Mesothelial cell of epicardium (in vitro differentiated cells): ENCODE measurements around the gene LCA5L. TPM values are rescaled to one million over a fixed set of nuclear protein-coding genes. Genes with fewer than 3 reads are reported as not detected.
"Not testable (repeated sequence)": the region's sequence is repeated elsewhere in the genome, so short reads cannot be mapped to it uniquely, and the experiment has no call there.

Source experiments
- DNase-seq, 2 experiments: peaks; one replicate each; pipeline ENCODE4 v3.0.0; 2021; ENCODE audit warnings: low spot score in 2 of 2; ENCODE audit not compliant: unreplicated experiment in 2 of 2
- H3K27ac Mint-ChIP-seq: 2 replicates; pipeline ENCODE4 v1.8.0; 2021; ENCODE audit warnings: mixed read lengths
- H3K27me3 Mint-ChIP-seq: 2 replicates; pipeline ENCODE4 v1.8.0; 2021; ENCODE audit warnings: low read depth, mixed read lengths
- H3K36me3 Mint-ChIP-seq: 2 replicates; pipeline ENCODE4 v1.8.0; 2021; ENCODE audit warnings: mixed read lengths
- H3K4me1 Mint-ChIP-seq: 2 replicates; pipeline ENCODE4 v1.8.0; 2021; ENCODE audit warnings: mixed read lengths
- H3K4me3 Mint-ChIP-seq: 2 replicates; pipeline ENCODE4 v1.8.0; 2021; ENCODE audit warnings: mild to moderate bottlenecking, moderate library complexity, mixed read lengths
- H3K9me3 Mint-ChIP-seq: 2 replicates; pipeline ENCODE4 v1.8.0; 2021; ENCODE audit warnings: mixed read lengths
- CTCF ChIP-seq: fragments of 200-600 bp; sonication (generic); IDR thresholded peaks from one replicate; pipeline ENCODE4 v1.5.0; 2021; ENCODE audit warnings: antibody characterized with exemption; ENCODE audit not compliant: unreplicated experiment
- total RNA-seq: library from RNA; stranded (reverse); gene quantifications from 3 replicates; pipeline ENCODE4 v1.2.1, GENCODE V29; 2021

Gene LCA5L
- total RNA-seq, 1 donor from 2014 or later, result 1.6 TPM

- Mint-ChIP-seq H3K4me3 (no peak overlapping the region), H3K36me3 (peaks cover 4% of the 10 kb centered on the region), H3K27me3 (peaks cover 4% of the 10 kb centered on the region), H3K4me1 (peaks cover 12% of the 10 kb centered on the region), H3K9me3 (no peaks in the 10 kb centered on the region), H3K27ac (no peak overlapping the region)
- no peak for DNase-seq
- no peak for TF ChIP-seq CTCF
These were observed 68.0 kb downstream of the LCA5L start for GRCh38 chr21:39377444-39378050.

GRCh38 chr21:39375446-39375845, 70.1 kb downstream of the LCA5L start:
- no peaks in the 10 kb centered on the region for H3K36me3 Mint-ChIP-seq
- H3K27me3 Mint-ChIP-seq, result peaks cover 4% of the 10 kb centered on the region
- DNase-seq, result no peak
- no peak for TF ChIP-seq CTCF
- H3K9me3 Mint-ChIP-seq, result no peaks in the 10 kb centered on the region
- no peak overlapping the region for H3K4me3 Mint-ChIP-seq
- no peak overlapping the region for H3K27ac Mint-ChIP-seq
- no peaks in the 10 kb centered on the region for H3K4me1 Mint-ChIP-seq

GRCh38 chr21:39374046-39374445, 71.5 kb downstream of the LCA5L start:
- no peaks in the 10 kb centered on the region for H3K9me3 Mint-ChIP-seq
- no peak overlapping the region for H3K4me3 Mint-ChIP-seq
- TF ChIP-seq CTCF, result no peak
- peaks cover 4% of the 10 kb centered on the region for H3K27me3 Mint-ChIP-seq
- no peak overlapping the region for H3K27ac Mint-ChIP-seq
- H3K36me3 Mint-ChIP-seq, result no peaks in the 10 kb centered on the region
- DNase-seq, result no peak
- no peaks in the 10 kb centered on the region for H3K4me1 Mint-ChIP-seq

GRCh38 chr21:39373634-39374033, 71.9 kb downstream of the LCA5L start:
- no peak overlapping the region for H3K4me3 Mint-ChIP-seq
- peaks cover 4% of the 10 kb centered on the region for H3K27me3 Mint-ChIP-seq
- no peaks in the 10 kb centered on the region for H3K9me3 Mint-ChIP-seq
- H3K27ac Mint-ChIP-seq, result no peak overlapping the region
- no peaks in the 10 kb centered on the region for H3K36me3 Mint-ChIP-seq
- no peak for TF ChIP-seq CTCF
- DNase-seq, result no peak
- H3K4me1 Mint-ChIP-seq, result no peaks in the 10 kb centered on the region

GRCh38 chr21:39369896-39370288, 75.7 kb downstream of the LCA5L start:
- H3K27ac Mint-ChIP-seq, H3K36me3 Mint-ChIP-seq, H3K4me3 Mint-ChIP-seq, H3K9me3 Mint-ChIP-seq, H3K4me1 Mint-ChIP-seq, H3K27me3 Mint-ChIP-seq, DNase-seq: not testable (repeated sequence)

GRCh38 chr21:39367783-39368182, 77.8 kb downstream of the LCA5L start:
- Mint-ChIP-seq H3K27ac (no peak overlapping the region), H3K4me3 (no peak overlapping the region), H3K4me1 (peaks cover 13% of the 10 kb centered on the region), H3K36me3 (no peaks in the 10 kb centered on the region), H3K9me3 (peaks cover 7% of the 10 kb centered on the region), H3K27me3 (no peaks in the 10 kb centered on the region)
- no peak for DNase-seq
- no peak for TF ChIP-seq CTCF
